Measurements from ENCODE around the gene SLC7A6. TPM values are rescaled to one million over a fixed set of nuclear protein-coding genes. Genes with fewer than 3 reads are reported as not detected.

SLC7A6 gene
- total and polyA plus RNA-seq, 2 of the 13 experiments (the other 11 are each of a cell fraction or from before 2014, with no cell fraction given) = 35.8 to 70.8 TPM

DNA sequence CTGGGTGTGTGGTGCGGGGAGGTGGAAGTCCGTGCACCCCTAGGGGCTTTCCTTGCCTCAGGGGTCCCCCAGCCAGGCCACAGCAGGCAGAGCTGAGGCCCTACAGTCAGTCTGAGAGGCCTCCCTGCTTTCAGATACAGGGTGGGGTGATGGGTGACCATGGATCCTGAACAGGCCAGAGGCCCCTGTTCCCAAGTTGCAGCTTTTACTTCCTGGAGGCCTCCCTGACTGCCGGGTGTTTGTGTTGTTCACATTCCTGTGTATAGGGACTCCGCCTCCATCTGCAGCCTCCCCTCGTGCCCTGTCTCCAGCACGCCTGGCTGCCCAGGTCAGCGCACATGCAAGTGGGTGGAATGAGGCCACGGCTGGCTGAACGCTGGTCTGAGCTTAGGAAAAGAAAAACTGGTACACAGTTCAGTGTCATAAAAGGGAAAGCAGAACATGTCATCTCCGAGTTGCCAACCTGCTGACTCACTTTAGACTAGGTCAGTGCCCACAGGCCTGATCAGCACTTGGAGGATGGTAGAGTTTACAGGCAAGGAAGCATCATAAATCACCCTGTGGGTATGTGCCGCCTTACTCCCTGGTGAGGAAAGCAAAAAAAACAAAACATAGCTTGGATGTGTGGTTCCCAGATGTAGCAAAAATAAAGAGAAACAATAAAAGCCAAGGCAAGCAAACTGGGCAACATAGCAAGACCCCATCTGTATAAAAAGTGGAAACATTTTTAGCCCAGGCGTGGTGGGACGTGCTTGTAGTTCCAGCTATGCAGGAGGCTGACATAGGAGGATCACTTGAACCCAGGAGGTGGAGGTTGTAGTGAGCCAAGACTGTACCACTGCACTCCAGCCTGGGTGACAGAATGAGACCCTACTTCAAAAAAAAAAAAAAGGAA is 6.2 kb upstream of the SLC7A6 start (continued):
- TF ChIP-seq ZNF530 (CRISPR knock-in tag; IDR thresholded peaks at IDR 0.05; ENCODE audit: low read depth) (no peak), MEF2D (CRISPR knock-in tag; IDR thresholded peaks at IDR 0.05) (peak; percentile 71; the same call in 1 of the 2 replicates), ZNF354B (CRISPR knock-in tag; IDR thresholded peaks at IDR 0.05) (no peak), HMG20B (CRISPR knock-in tag; conservative IDR thresholded peaks at IDR 0.05) (no peak), SRF (IDR thresholded peaks at IDR 0.05; ENCODE audit: low read depth, low read length) (no peak), MZF1 (CRISPR knock-in tag; IDR thresholded peaks at IDR 0.05; ENCODE audit: borderline replicate concordance) (peak; percentile 69; the same call in 1 of the 2 replicates), KLF12 (CRISPR knock-in tag; IDR thresholded peaks at IDR 0.05; ENCODE audit: borderline replicate concordance) (peak; percentile 33; the same call in 1 of the 2 replicates), RFX3 (CRISPR knock-in tag; IDR thresholded peaks at IDR 0.05) (no peak), NR2F1 (CRISPR knock-in tag; IDR thresholded peaks at IDR 0.05) (peak in 1 of 2 experiments; percentile 32; a peak in 1 of 4 replicates), ZNF124 (CRISPR knock-in tag; IDR thresholded peaks at IDR 0.05) (peak; percentile 61), PPARG (CRISPR knock-in tag; conservative IDR thresholded peaks at IDR 0.05) (peak; percentile 78; the same call in 1 of the 2 replicates), SMYD3 (CRISPR knock-in tag; IDR thresholded peaks at IDR 0.05) (no peak), U2AF2 (IDR thresholded peaks at IDR 0.05; ENCODE audit: low read depth, low read length) (no peak), ZNF703 (CRISPR knock-in tag; IDR thresholded peaks at IDR 0.05; ENCODE audit: borderline replicate concordance) (no peak)
- TF ChIP-seq, protein P1, sequence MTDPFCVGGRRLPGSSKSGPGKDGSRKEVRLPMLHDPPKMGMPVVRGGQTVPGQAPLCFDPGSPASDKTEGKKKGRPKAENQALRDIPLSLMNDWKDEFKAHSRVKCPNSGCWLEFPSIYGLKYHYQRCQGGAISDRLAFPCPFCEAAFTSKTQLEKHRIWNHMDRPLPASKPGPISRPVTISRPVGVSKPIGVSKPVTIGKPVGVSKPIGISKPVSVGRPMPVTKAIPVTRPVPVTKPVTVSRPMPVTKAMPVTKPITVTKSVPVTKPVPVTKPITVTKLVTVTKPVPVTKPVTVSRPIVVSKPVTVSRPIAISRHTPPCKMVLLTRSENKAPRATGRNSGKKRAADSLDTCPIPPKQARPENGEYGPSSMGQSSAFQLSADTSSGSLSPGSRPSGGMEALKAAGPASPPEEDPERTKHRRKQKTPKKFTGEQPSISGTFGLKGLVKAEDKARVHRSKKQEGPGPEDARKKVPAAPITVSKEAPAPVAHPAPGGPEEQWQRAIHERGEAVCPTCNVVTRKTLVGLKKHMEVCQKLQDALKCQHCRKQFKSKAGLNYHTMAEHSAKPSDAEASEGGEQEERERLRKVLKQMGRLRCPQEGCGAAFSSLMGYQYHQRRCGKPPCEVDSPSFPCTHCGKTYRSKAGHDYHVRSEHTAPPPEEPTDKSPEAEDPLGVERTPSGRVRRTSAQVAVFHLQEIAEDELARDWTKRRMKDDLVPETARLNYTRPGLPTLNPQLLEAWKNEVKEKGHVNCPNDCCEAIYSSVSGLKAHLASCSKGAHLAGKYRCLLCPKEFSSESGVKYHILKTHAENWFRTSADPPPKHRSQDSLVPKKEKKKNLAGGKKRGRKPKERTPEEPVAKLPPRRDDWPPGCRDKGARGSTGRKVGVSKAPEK (CRISPR knock-in tag; IDR thresholded peaks at IDR 0.05; ENCODE audit: borderline replicate concordance) = no peak
- TF ChIP-seq, protein P2, sequence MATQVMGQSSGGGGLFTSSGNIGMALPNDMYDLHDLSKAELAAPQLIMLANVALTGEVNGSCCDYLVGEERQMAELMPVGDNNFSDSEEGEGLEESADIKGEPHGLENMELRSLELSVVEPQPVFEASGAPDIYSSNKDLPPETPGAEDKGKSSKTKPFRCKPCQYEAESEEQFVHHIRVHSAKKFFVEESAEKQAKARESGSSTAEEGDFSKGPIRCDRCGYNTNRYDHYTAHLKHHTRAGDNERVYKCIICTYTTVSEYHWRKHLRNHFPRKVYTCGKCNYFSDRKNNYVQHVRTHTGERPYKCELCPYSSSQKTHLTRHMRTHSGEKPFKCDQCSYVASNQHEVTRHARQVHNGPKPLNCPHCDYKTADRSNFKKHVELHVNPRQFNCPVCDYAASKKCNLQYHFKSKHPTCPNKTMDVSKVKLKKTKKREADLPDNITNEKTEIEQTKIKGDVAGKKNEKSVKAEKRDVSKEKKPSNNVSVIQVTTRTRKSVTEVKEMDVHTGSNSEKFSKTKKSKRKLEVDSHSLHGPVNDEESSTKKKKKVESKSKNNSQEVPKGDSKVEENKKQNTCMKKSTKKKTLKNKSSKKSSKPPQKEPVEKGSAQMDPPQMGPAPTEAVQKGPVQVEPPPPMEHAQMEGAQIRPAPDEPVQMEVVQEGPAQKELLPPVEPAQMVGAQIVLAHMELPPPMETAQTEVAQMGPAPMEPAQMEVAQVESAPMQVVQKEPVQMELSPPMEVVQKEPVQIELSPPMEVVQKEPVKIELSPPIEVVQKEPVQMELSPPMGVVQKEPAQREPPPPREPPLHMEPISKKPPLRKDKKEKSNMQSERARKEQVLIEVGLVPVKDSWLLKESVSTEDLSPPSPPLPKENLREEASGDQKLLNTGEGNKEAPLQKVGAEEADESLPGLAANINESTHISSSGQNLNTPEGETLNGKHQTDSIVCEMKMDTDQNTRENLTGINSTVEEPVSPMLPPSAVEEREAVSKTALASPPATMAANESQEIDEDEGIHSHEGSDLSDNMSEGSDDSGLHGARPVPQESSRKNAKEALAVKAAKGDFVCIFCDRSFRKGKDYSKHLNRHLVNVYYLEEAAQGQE (IDR thresholded peaks at IDR 0.05; ENCODE audit: borderline replicate concordance in 1 of 2, low read depth in 1 of 2, low read length in 2 of 2) = 0 out of 4 replicates have a peak, but pooled peaks of 1 of the 2 experiments have one; percentile 9
- TF ChIP-seq, protein P3, sequence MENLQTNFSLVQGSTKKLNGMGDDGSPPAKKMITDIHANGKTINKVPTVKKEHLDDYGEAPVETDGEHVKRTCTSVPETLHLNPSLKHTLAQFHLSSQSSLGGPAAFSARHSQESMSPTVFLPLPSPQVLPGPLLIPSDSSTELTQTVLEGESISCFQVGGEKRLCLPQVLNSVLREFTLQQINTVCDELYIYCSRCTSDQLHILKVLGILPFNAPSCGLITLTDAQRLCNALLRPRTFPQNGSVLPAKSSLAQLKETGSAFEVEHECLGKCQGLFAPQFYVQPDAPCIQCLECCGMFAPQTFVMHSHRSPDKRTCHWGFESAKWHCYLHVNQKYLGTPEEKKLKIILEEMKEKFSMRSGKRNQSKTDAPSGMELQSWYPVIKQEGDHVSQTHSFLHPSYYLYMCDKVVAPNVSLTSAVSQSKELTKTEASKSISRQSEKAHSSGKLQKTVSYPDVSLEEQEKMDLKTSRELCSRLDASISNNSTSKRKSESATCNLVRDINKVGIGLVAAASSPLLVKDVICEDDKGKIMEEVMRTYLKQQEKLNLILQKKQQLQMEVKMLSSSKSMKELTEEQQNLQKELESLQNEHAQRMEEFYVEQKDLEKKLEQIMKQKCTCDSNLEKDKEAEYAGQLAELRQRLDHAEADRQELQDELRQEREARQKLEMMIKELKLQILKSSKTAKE (CRISPR knock-in tag; IDR thresholded peaks at IDR 0.05; ENCODE audit: borderline replicate concordance) = peak; percentile 83
- TF ChIP-seq, protein P4, sequence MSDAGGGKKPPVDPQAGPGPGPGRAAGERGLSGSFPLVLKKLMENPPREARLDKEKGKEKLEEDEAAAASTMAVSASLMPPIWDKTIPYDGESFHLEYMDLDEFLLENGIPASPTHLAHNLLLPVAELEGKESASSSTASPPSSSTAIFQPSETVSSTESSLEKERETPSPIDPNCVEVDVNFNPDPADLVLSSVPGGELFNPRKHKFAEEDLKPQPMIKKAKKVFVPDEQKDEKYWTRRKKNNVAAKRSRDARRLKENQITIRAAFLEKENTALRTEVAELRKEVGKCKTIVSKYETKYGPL (CRISPR knock-in tag; IDR thresholded peaks at IDR 0.05) = peak; percentile 71; the same call in 1 of the 2 replicates
